Measurements from ENCODE around the gene ABT1. TPM values are rescaled to one million over a fixed set of nuclear protein-coding genes. Genes with fewer than 3 reads are reported as not detected.

ABT1 gene
- total and polyA plus RNA-seq, 11 donors: 7.1 to 12.0 (median 8.2) TPM

GRCh38 chr6:26597821-26598220, 1.1 kb downstream of the ABT1 start:
- no peak for TF ChIP-seq POLR2A (IDR thresholded peaks at IDR 0.05)
- TF ChIP-seq, protein P1, sequence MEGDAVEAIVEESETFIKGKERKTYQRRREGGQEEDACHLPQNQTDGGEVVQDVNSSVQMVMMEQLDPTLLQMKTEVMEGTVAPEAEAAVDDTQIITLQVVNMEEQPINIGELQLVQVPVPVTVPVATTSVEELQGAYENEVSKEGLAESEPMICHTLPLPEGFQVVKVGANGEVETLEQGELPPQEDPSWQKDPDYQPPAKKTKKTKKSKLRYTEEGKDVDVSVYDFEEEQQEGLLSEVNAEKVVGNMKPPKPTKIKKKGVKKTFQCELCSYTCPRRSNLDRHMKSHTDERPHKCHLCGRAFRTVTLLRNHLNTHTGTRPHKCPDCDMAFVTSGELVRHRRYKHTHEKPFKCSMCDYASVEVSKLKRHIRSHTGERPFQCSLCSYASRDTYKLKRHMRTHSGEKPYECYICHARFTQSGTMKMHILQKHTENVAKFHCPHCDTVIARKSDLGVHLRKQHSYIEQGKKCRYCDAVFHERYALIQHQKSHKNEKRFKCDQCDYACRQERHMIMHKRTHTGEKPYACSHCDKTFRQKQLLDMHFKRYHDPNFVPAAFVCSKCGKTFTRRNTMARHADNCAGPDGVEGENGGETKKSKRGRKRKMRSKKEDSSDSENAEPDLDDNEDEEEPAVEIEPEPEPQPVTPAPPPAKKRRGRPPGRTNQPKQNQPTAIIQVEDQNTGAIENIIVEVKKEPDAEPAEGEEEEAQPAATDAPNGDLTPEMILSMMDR (IDR thresholded peaks at IDR 0.05): no peak
- ATAC-seq (no peak), DNase-seq (no peak)
- peaks cover 0 to 36% (median 13%) of the 10 kb centered on the region in 12 donors for H3K4me1 ChIP-seq
- peak overlapping the region in 3 of 12 donors; percentile 86 to 90 (median 88) for H3K27ac ChIP-seq
- intact Hi-C loops (cut with DNase I): loop anchor here in 7 of 10 donors (2.0 to 10.0 kb wide), 5 partner anchors 256 to 1267 kb away; a partner anchor contains a TSS
- peaks cover 0 to 33% (median 27%) of the 10 kb centered on the region in 9 donors for H3K36me3 ChIP-seq
- 61 to 68% (median 66%) methylated on average over 21 of the region's 21 CpGs for WGBS, 4 donors
- H3K9me3 ChIP-seq: no peaks in the 10 kb centered on the region
- H3K4me3 ChIP-seq: peak overlapping the region in 11 of 12 donors; percentile 67 to 96 (median 88)
- H3K27me3 ChIP-seq: peaks cover 0 to 20% (median 11%) of the 10 kb centered on the region in 9 donors

DNA sequence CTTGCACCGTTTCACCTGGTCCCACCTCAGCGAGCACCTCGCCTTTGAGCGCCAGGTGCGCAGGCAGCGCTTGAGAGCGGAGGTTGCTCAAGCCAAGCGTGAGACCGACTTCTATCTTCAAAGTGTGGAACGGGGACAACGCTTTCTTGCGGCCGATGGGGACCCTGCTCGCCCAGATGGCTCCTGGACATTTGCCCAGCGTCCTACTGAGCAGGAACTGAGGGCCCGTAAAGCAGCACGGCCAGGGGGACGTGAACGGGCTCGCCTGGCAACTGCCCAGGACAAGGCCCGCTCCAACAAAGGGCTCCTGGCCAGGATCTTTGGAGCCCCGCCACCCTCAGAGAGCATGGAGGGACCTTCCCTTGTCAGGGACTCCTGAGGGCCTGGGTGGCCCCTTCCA, 1.5 kb downstream of the ABT1 start:
- WGBS, 4 donors: 89 to 93% (median 91%) methylated on average over 15 to 22 of the region's 22 CpGs
- H3K27me3 ChIP-seq: peaks cover 0 to 15% (median 8%) of the 10 kb centered on the region in 9 donors
- peaks cover 0 to 33% (median 27%) of the 10 kb centered on the region in 9 donors for H3K36me3 ChIP-seq
- TF ChIP-seq, protein P1 (IDR thresholded peaks at IDR 0.05): no peak
- TF ChIP-seq POLR2A (IDR thresholded peaks at IDR 0.05): no peak
- H3K27ac ChIP-seq: no peak overlapping the region
- ATAC-seq (no peak), DNase-seq (peak in 1 of 5 donors; percentile 49)
- intact Hi-C loops (cut with DNase I): loop anchor here in 7 of 10 donors (5.0 to 10.0 kb wide), 4 partner anchors 256 to 1267 kb away; a partner anchor contains a TSS
- H3K4me3 ChIP-seq: peak overlapping the region in 4 of 12 donors; percentile 67 to 86 (median 82)
- peaks cover 0 to 36% (median 13%) of the 10 kb centered on the region in 12 donors for H3K4me1 ChIP-seq
- no peaks in the 10 kb centered on the region for H3K9me3 ChIP-seq

DNA sequence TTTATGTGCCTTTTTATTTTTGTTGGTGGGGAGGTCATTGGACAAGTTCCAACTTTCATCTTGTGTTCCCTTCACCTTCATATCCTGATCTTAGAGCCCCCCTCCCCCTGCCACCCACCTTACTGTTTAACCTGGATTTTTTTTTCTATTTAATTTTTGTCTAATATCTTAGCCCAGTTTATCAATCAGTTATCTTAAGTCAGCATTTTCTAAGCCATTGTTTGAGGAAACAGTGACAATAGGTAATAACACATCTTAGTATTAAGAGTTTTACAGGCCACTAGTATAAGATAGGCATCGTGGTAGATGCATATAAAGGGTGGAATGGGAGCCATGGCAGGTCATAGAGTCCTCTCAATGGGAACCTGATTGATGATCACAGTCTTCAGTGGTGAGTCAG, 2.4 kb downstream of the ABT1 start:
- Histone ChIP-seq H3K27ac (no peak overlapping the region), H3K4me3 (no peak overlapping the region), H3K4me1 (peaks cover 0 to 33% (median 13%) of the 10 kb centered on the region in 12 donors), H3K27me3 (peaks cover 0 to 7% (median 0%) of the 10 kb centered on the region in 9 donors), H3K9me3 (no peaks in the 10 kb centered on the region), H3K36me3 (peaks cover 0 to 33% (median 27%) of the 10 kb centered on the region in 9 donors)
- ATAC-seq (no peak), DNase-seq (no peak)
- no peak for TF ChIP-seq POLR2A (IDR thresholded peaks at IDR 0.05)
- TF ChIP-seq, protein P1 (IDR thresholded peaks at IDR 0.05): no peak
- WGBS, 4 donors: 81 to 100% (median 90%) methylated on average over 1 of the region's 1 CpG
- intact Hi-C loops (cut with DNase I): loop anchor here in 7 of 10 donors (5.0 to 10.0 kb wide), 4 partner anchors 257 to 1266 kb away; a partner anchor contains a TSS

- H3K4me3 ChIP-seq: no peak overlapping the region
- TF ChIP-seq, protein P1 (IDR thresholded peaks at IDR 0.05): no peak
- no peak for TF ChIP-seq POLR2A (IDR thresholded peaks at IDR 0.05)
- peaks cover 0 to 2% (median 0%) of the 10 kb centered on the region in 9 donors for H3K27me3 ChIP-seq
- 70 to 91% (median 88%) methylated on average over 1 of the region's 1 CpG for WGBS, 4 donors
- intact Hi-C loops (cut with DNase I): loop anchor here in 7 of 10 donors (5.0 to 10.0 kb wide), 4 partner anchors 257 to 1265 kb away; a partner anchor contains a TSS
- DNase-seq (no peak), ATAC-seq (no peak)
- H3K9me3 ChIP-seq: no peaks in the 10 kb centered on the region
- H3K4me1 ChIP-seq: peaks cover 0 to 28% (median 13%) of the 10 kb centered on the region in 12 donors
- H3K36me3 ChIP-seq: peaks cover 0 to 33% (median 27%) of the 10 kb centered on the region in 9 donors
- H3K27ac ChIP-seq: no peak overlapping the region
Measured at GRCh38 chr6:26599591-26599990, 2.8 kb downstream of the ABT1 start.

All from heart left ventricle (tissue), 16 donors.